Measurements from ENCODE around the gene KAT5.

DNA sequence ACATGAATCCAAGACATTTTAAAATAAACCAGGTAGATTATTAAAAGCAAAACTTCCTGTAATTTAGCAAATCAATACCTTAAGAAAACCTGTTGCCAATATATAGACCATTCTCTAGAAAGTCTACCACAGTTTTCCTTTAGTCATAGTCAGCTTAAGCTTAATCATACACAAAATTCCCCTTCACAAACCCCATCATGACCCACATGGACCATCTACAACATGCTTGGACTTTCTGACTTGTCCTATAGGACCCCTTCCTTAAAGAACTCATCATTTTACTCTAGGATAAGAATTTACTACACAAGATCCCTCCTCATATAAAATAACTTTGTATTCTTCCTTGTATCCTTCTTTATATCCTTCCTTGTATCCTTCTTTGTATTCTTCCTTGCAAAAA is 24.8 kb downstream of the KAT5 start:
- TF ChIP-seq, protein P1, sequence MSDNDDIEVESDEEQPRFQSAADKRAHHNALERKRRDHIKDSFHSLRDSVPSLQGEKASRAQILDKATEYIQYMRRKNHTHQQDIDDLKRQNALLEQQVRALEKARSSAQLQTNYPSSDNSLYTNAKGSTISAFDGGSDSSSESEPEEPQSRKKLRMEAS (IDR thresholded peaks at IDR 0.05) = no peak
- TF ChIP-seq, protein P2, sequence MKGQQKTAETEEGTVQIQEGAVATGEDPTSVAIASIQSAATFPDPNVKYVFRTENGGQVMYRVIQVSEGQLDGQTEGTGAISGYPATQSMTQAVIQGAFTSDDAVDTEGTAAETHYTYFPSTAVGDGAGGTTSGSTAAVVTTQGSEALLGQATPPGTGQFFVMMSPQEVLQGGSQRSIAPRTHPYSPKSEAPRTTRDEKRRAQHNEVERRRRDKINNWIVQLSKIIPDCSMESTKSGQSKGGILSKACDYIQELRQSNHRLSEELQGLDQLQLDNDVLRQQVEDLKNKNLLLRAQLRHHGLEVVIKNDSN (IDR thresholded peaks at IDR 0.05) = no peak
- TF ChIP-seq, protein P3, sequence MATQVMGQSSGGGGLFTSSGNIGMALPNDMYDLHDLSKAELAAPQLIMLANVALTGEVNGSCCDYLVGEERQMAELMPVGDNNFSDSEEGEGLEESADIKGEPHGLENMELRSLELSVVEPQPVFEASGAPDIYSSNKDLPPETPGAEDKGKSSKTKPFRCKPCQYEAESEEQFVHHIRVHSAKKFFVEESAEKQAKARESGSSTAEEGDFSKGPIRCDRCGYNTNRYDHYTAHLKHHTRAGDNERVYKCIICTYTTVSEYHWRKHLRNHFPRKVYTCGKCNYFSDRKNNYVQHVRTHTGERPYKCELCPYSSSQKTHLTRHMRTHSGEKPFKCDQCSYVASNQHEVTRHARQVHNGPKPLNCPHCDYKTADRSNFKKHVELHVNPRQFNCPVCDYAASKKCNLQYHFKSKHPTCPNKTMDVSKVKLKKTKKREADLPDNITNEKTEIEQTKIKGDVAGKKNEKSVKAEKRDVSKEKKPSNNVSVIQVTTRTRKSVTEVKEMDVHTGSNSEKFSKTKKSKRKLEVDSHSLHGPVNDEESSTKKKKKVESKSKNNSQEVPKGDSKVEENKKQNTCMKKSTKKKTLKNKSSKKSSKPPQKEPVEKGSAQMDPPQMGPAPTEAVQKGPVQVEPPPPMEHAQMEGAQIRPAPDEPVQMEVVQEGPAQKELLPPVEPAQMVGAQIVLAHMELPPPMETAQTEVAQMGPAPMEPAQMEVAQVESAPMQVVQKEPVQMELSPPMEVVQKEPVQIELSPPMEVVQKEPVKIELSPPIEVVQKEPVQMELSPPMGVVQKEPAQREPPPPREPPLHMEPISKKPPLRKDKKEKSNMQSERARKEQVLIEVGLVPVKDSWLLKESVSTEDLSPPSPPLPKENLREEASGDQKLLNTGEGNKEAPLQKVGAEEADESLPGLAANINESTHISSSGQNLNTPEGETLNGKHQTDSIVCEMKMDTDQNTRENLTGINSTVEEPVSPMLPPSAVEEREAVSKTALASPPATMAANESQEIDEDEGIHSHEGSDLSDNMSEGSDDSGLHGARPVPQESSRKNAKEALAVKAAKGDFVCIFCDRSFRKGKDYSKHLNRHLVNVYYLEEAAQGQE (IDR thresholded peaks at IDR 0.05; ENCODE audit: low read depth) = no peak
- no peak for TF ChIP-seq RAD21 (IDR thresholded peaks at IDR 0.05; ENCODE audit: low read depth)
- no peak for TF ChIP-seq EP300 (IDR thresholded peaks at IDR 0.05; ENCODE audit: borderline replicate concordance)
- no peak for TF ChIP-seq TAF1 (IDR thresholded peaks at IDR 0.05; ENCODE audit: low read depth)
- no peak for TF ChIP-seq CREB1 (IDR thresholded peaks at IDR 0.05; ENCODE audit: low read depth)
- no peak for TF ChIP-seq TCF12 (IDR thresholded peaks at IDR 0.05; ENCODE audit: low read depth)
- no peak for TF ChIP-seq CEBPB (IDR thresholded peaks at IDR 0.05)
- TF ChIP-seq YY1 (IDR thresholded peaks at IDR 0.05; ENCODE audit: low read depth) = no peak
